SK-N-SH (cell line): ENCODE measurements around the gene GNAI3. TPM values are rescaled to one million over a fixed set of nuclear protein-coding genes. Genes with fewer than 3 reads are reported as not detected.

Experiments used
- CTCF ChIA-PET: fragments of 300-600, 350-600 bp; formaldehyde crosslinking; extraction: SDS; loops from one replicate; lab custom pipeline; 2021; lab: Yijun Ruan, JAX
- POLR2A ChIA-PET: fragments of 350-600 bp; sonication (Branson Sonifier 250); formaldehyde crosslinking; extraction: SDS; loops from one replicate; lab custom pipeline; 2020; ENCODE audit warnings: antibody characterized with exemption, inconsistent platforms; lab: Yijun Ruan, JAX
- DNase-seq: peaks from one replicate; pipeline ENCODE4 v3.0.0; 2012
- H2AFZ ChIP-seq: fragments of 200-600 bp; sonication (generic); 2 replicates; pipeline ENCODE4 v1.8.1; 2016; ENCODE audit warnings: antibody characterized with exemption, mild to moderate bottlenecking, low read depth
- H3F3A ChIP-seq: fragments of 200-600 bp; sonication (generic); replicated peaks from 2 replicates; pipeline ENCODE3; 2016; ENCODE audit warnings: antibody characterized with exemption, mild to moderate bottlenecking; ENCODE audit not compliant: insufficient read depth
- H3K27ac ChIP-seq, 2 experiments: fragments of 200-500 bp in 1 of 2; fragments of 200-600 bp in 1 of 2; sonication (Bioruptor generic) in 1 of 2; sonication (generic), shearing (Covaris generic) in 1 of 2; 2 replicates each; pipeline versions ENCODE4 v1.5.1 to v1.6.1; 2014 to 2016; ENCODE audit warnings: low read depth in 2 of 2, inconsistent platforms in 1 of 2, low read length in 1 of 2, mild to moderate bottlenecking in 1 of 2, mixed read lengths in 1 of 2
- H3K27me3 ChIP-seq: fragments of 200-600 bp; sonication (generic), shearing (Covaris generic); 2 replicates; pipeline ENCODE4 v1.6.1; 2016; ENCODE audit warnings: mixed run types; ENCODE audit not compliant: insufficient read depth
- H3K36me3 ChIP-seq, 2 experiments: fragments of 200-500 bp in 1 of 2; fragments of 200-600 bp in 1 of 2; sonication (Bioruptor generic) in 1 of 2; sonication (generic) in 1 of 2; replicated peaks in 1 of 2; 2 replicates each; pipeline versions ENCODE3 to v1.5.1; 2014 to 2016; ENCODE audit warnings: low read length in 1 of 2, mild to moderate bottlenecking in 1 of 2; ENCODE audit not compliant: insufficient read depth in 2 of 2, control insufficient read depth in 1 of 2
- H3K4me1 ChIP-seq, 2 experiments: fragments of 200-500 bp in 1 of 2; fragments of 200-600 bp in 1 of 2; sonication (Bioruptor generic) in 1 of 2; sonication (generic), shearing (Covaris generic) in 1 of 2; 2 replicates each; pipeline versions ENCODE4 v1.5.1 to v1.6.1; 2014 to 2016; ENCODE audit warnings: low read depth in 1 of 2, low read length in 1 of 2, mixed run types in 1 of 2; ENCODE audit not compliant: insufficient read depth in 2 of 2, control insufficient read depth in 1 of 2
- H3K4me2 ChIP-seq: fragments of 200-600 bp; sonication (generic), shearing (Covaris generic); 2 replicates; pipeline ENCODE4 v1.6.1; 2017; ENCODE audit warnings: mixed run types
- H3K4me3 ChIP-seq, 2 experiments: fragments of 200-500 bp in 1 of 2; fragments of 200-600 bp in 1 of 2; sonication (Bioruptor generic) in 1 of 2; sonication (generic), shearing (Covaris generic) in 1 of 2; 2 replicates each; pipeline versions ENCODE4 v1.5.1 to v1.8.1; 2014 to 2016; ENCODE audit warnings: low read depth in 2 of 2, inconsistent platforms in 1 of 2, low read length in 1 of 2, mild to moderate bottlenecking in 1 of 2, mixed read lengths in 1 of 2, moderate library complexity in 1 of 2
- H3K79me2 ChIP-seq: fragments of 200-600 bp; sonication (generic); 2 replicates; pipeline ENCODE4 v1.8.1; 2017; ENCODE audit warnings: mild to moderate bottlenecking; ENCODE audit not compliant: insufficient read depth
- H3K9ac ChIP-seq: fragments of 200-600 bp; sonication (generic); 2 replicates; pipeline ENCODE4 v1.6.1; 2017; ENCODE audit warnings: mixed run types
- H3K9me2 ChIP-seq: fragments of 200-600 bp; sonication (generic); 2 replicates; pipeline ENCODE4 v1.6.1; 2017; ENCODE audit warnings: mixed run types
- H3K9me3 ChIP-seq: fragments of 200-600 bp; sonication (generic); 2 replicates; pipeline ENCODE4 v1.6.1; 2017; ENCODE audit warnings: mixed run types, mild to moderate bottlenecking, moderate library complexity
- H4K20me1 ChIP-seq: fragments of 200-600 bp; sonication (generic); 2 replicates; pipeline ENCODE4 v1.6.1; 2017; ENCODE audit warnings: mild to moderate bottlenecking, mixed run types; ENCODE audit not compliant: insufficient read depth
- CHD2 ChIP-seq: fragments of 150-350 bp; IDR thresholded peaks from 2 replicates; pipeline ENCODE4 v1.6.1; 2018; ENCODE audit warnings: low read length; ENCODE audit not compliant: partially characterized antibody
- CTCF ChIP-seq: fragments of 200-600 bp; sonication (generic); IDR thresholded peaks from 2 replicates; pipeline ENCODE4 v1.6.1; 2017; ENCODE audit warnings: antibody characterized with exemption, mild to moderate bottlenecking, moderate library complexity
- EZH2phosphoT487 ChIP-seq: fragments of 200-600 bp; sonication (generic); IDR thresholded peaks from 2 replicates; pipeline ENCODE4 v1.6.1; 2017; ENCODE audit warnings: low read depth, mixed run types, mild to moderate bottlenecking, antibody characterized with exemption, moderate library complexity, borderline replicate concordance
- FOXM1 ChIP-seq: IDR thresholded peaks from 2 replicates; pipeline ENCODE4 v1.4.0; 2012; ENCODE audit warnings: low read depth, mild to moderate bottlenecking
- IRF3 ChIP-seq: fragments of 150-350 bp; IDR thresholded peaks from 2 replicates; pipeline ENCODE4 v1.6.1; 2016; ENCODE audit warnings: mild to moderate bottlenecking, low read depth, low read length
- MAX ChIP-seq: IDR thresholded peaks from 2 replicates; pipeline ENCODE4 v1.4.0; 2012; ENCODE audit warnings: low read depth
- NFIC ChIP-seq: IDR thresholded peaks from 2 replicates; pipeline ENCODE4 v1.4.0; 2012; ENCODE audit warnings: borderline replicate concordance
- RCOR1 ChIP-seq: fragments of 150-350 bp; IDR thresholded peaks from 2 replicates; pipeline ENCODE4 v1.6.1; 2017; ENCODE audit warnings: antibody characterized with exemption, low read length
- REST ChIP-seq: IDR thresholded peaks from 2 replicates; pipeline ENCODE4 v1.6.1; 2012; ENCODE audit warnings: mild to moderate bottlenecking, low read depth, low read length, moderate library complexity
- SMC3 ChIP-seq: IDR thresholded peaks from 2 replicates; pipeline ENCODE4 v1.6.1; 2012; ENCODE audit warnings: low read depth, low read length, improper control_type of control experiment
- TCF12 ChIP-seq: IDR thresholded peaks from 2 replicates; pipeline ENCODE4 v1.4.0; 2012
- ZBTB33 ChIP-seq: IDR thresholded peaks from 2 replicates; pipeline ENCODE4 v1.4.0; 2012; ENCODE audit warnings: low read depth, borderline replicate concordance
- WGBS: methylation state at CpG from one replicate; pipeline ENCODE4 v1.1.6; 2017; ENCODE audit warnings: low lambda C conversion rate; 5-methylcytosine and 5-hydroxymethylcytosine counted together
- polyA plus RNA-seq, 3 experiments: library from polyadenylated mRNA; depleted of rRNA; stranded (reverse); fragments of >200 nt; gene quantifications; 2 replicates each; pipeline ENCODE4 v1.2.3, GENCODE V29; 2012

GNAI3 gene
- polyA plus RNA-seq, 1 of the 3 experiments (the other 2 are of a cell fraction), result 4.0 TPM

- peak; percentile 89 for TF ChIP-seq CTCF
These were observed 1.9 kb upstream of the GNAI3 start (continued) for GRCh38 chr1:109546311-109547109.

GRCh38 chr1:109547463-109548320 lies 723 bp upstream of the GNAI3 start:
- Histone ChIP-seq H3K27me3 (no peaks in the 10 kb centered on the region), H3F3A (peaks cover 4% of the 10 kb centered on the region), H4K20me1 (peaks cover 37% of the 10 kb centered on the region), H3K9me3 (no peaks in the 10 kb centered on the region), H3K4me1 (peaks cover 1 to 20% of the 10 kb centered on the region in 2 experiments; a peak in 3 of 4 replicates), H3K36me3 (peaks cover 0 to 3% of the 10 kb centered on the region in 2 experiments), H3K4me3 (peak overlapping the region; percentile 80 to 88), H2AFZ (peak overlapping the region; percentile 89; the same call in 1 of the 2 replicates), H3K9ac (peak overlapping the region; percentile 93), H3K9me2 (no peaks in the 10 kb centered on the region), H3K4me2 (peak overlapping the region; percentile 80), H3K27ac (peak overlapping the region; percentile 88 to 93), H3K79me2 (peaks cover 57% of the 10 kb centered on the region)
- DNase-seq, result no peak
- POLR2A ChIA-PET, result interaction anchor here (1.0 to 2.7 kb wide), 17 partner anchors 11 to 487 kb away, joined by 3 to 44 read pairs (median 9); partner anchors contain the start of genes AMPD2, GNAT2, GSTM4 and STRIP1
- WGBS, result 14% methylated on average over 14 of the region's 22 CpGs
- TF ChIP-seq EZH2phosphoT487, result no peak
- TF ChIP-seq ZBTB33, result no peak
- no peak for TF ChIP-seq RCOR1
- TF ChIP-seq CHD2, result no peak
- CTCF ChIA-PET, result interaction anchor here (0.7 to 26.3 kb wide), 25 partner anchors 12 to 913 kb away, joined by 3 to 1710 read pairs (median 9); partner anchors contain the start of genes AMIGO1, AMPD2, ATXN7L2 and CYB561D1

- POLR2A ChIA-PET, result no interaction called here
- no peak overlapping the region for H3K4me2 ChIP-seq
- H3K9ac ChIP-seq, result no peak overlapping the region
- peaks cover 100% of the 10 kb centered on the region for H4K20me1 ChIP-seq
- H2AFZ ChIP-seq, result no peak overlapping the region
- H3K27me3 ChIP-seq, result no peaks in the 10 kb centered on the region
- H3K9me2 ChIP-seq, result no peaks in the 10 kb centered on the region
- H3K79me2 ChIP-seq, result peaks cover 100% of the 10 kb centered on the region
- H3K27ac ChIP-seq, result no peak overlapping the region
- peaks cover 7% of the 10 kb centered on the region for H3F3A ChIP-seq
- CTCF ChIA-PET, result interaction anchor here (0.7 kb wide), 1 partner anchor 10 kb away, joined by 3 read pairs; no protein-coding TSS in a partner anchor
- no peaks in the 10 kb centered on the region for H3K9me3 ChIP-seq
- H3K4me1 ChIP-seq, result peaks cover 0 to 18% of the 10 kb centered on the region in 2 experiments; a peak in 3 of 4 replicates
- H3K4me3 ChIP-seq, result no peak overlapping the region
- DNase-seq, result no peak
- H3K36me3 ChIP-seq, result peaks cover 0 to 5% of the 10 kb centered on the region in 2 experiments
- WGBS, result 87% methylated on average over 2 of the region's 2 CpGs
- TF ChIP-seq FOXM1, result no peak
- no peak for TF ChIP-seq TCF12
- TF ChIP-seq IRF3, result no peak
- TF ChIP-seq NFIC, result no peak
- no peak for TF ChIP-seq MAX
- no peak for TF ChIP-seq SMC3
- TF ChIP-seq REST, result no peak
These were observed 8.1 kb downstream of the GNAI3 start for GRCh38 chr1:109556563-109556962.
